Activated CD4-positive, alpha-beta T cell treated with anti-CD3 and anti-CD28 coated beads for 4 hours (primary cell): Measurements from ENCODE around the gene RPTOR.
A peak's percentile ranks its signal among the peaks of the same experiment; 100 is the strongest.
"Not testable (repeated sequence)": the region's sequence is repeated elsewhere in the genome, so short reads cannot be mapped to it uniquely, and the experiment has no call there.

Experiments used
- DNase-seq, 2 donors: peaks; one replicate each; pipeline ENCODE4 v3.0.0-alpha.2; 2020

RPTOR gene

GRCh38 chr17:80725517-80725916 is 180.9 kb downstream of the RPTOR start:
- DNase-seq = no peak

- DNase-seq = no peak
Observed at GRCh38 chr17:80726558-80727408, 182.1 kb downstream of the RPTOR start.

- no peak for DNase-seq
Observed at GRCh38 chr17:80727409-80727755, 182.7 kb downstream of the RPTOR start.

GRCh38 chr17:80729016-80729415 is 184.4 kb downstream of the RPTOR start:
- DNase-seq = no peak

- DNase-seq = no peak
Observed at GRCh38 chr17:80729761-80730160, 185.1 kb downstream of the RPTOR start.

- DNase-seq = no peak
Observed at GRCh38 chr17:80730739-80731138, 186.1 kb downstream of the RPTOR start.

GRCh38 chr17:80731323-80731722 is 186.7 kb downstream of the RPTOR start:
- no peak for DNase-seq

GRCh38 chr17:80732268-80732667 is 187.6 kb downstream of the RPTOR start:
- no peak for DNase-seq

GRCh38 chr17:80737106-80738019 is 192.7 kb downstream of the RPTOR start:
- no peak for DNase-seq

GRCh38 chr17:80738020-80738808 is 193.6 kb downstream of the RPTOR start:
- DNase-seq = no peak

- DNase-seq = no peak
Observed at GRCh38 chr17:80738987-80739730, 194.5 kb downstream of the RPTOR start.

- DNase-seq = no peak
Observed at GRCh38 chr17:80740141-80740540, 195.5 kb downstream of the RPTOR start.

GRCh38 chr17:80742091-80742490 is 197.5 kb downstream of the RPTOR start:
- DNase-seq = no peak

- DNase-seq = no peak
Observed at GRCh38 chr17:80742581-80743180, 198.0 kb downstream of the RPTOR start.

GRCh38 chr17:80743181-80743771 is 198.6 kb downstream of the RPTOR start:
- DNase-seq = peak in 1 of 2 donors; percentile 56

- DNase-seq = not testable (repeated sequence)
Observed at GRCh38 chr17:80743973-80744372, 199.3 kb downstream of the RPTOR start.

- DNase-seq = not testable (repeated sequence)
Observed at GRCh38 chr17:80744725-80745124, 200.1 kb downstream of the RPTOR start.

- DNase-seq = no peak
Observed at GRCh38 chr17:80745183-80745582, 200.5 kb downstream of the RPTOR start.

GRCh38 chr17:80746262-80746935 is 201.8 kb downstream of the RPTOR start:
- DNase-seq = no peak

- no peak for DNase-seq
Observed at GRCh38 chr17:80747469-80747868, 202.8 kb downstream of the RPTOR start.

GRCh38 chr17:80749611-80750010 is 205.0 kb downstream of the RPTOR start:
- DNase-seq = no peak
